Esophagus squamous epithelium (tissue), 4 donors: Measurements from ENCODE around the gene NFATC3.

Experiments
- CTCF ChIP-seq, 6 experiments: fragments of 450-650 bp in 4 of 6; fragments of 200-600 bp in 2 of 6; sonication (generic) in 2 of 6; IDR thresholded peaks; one replicate each; pipeline ENCODE4 v1.5.1; 2016 to 2019; ENCODE audit warnings: antibody characterized with exemption in 6 of 6, mild to moderate bottlenecking in 4 of 6, moderate library complexity in 4 of 6
- POLR2A ChIP-seq, 4 donors: fragments of 450-650 bp; IDR thresholded peaks; one replicate each; pipeline ENCODE4 v1.6.1; 2017; ENCODE audit warnings: antibody characterized with exemption in 4 of 4, mild to moderate bottlenecking in 4 of 4, moderate library complexity in 3 of 4

- TF ChIP-seq CTCF (IDR thresholded peaks at IDR 0.05) (no peak), POLR2A (IDR thresholded peaks at IDR 0.05) (no peak)
These were observed 70.3 kb downstream of the NFATC3 start for GRCh38 chr16:68155425-68155824.
